Stimulated activated effector memory CD8-positive, alpha-beta T cell treated with anti-CD3 and anti-CD28 coated beads, Interleukin-12 subunit alpha, Interleukin-12 subunit beta, amount 100 ng/mL, for 72 hours (primary cell): Measurements from ENCODE around the gene CD180.

ENCODE experiments used
- ATAC-seq: fragments of 150-1000 bp; cut with Tn5 transposase; 2 replicates; pipeline ENCODE4 v1.10.0; 2021
- DNase-seq, 2 donors: peaks; one replicate each; pipeline ENCODE4 v3.0.0; 2021 to 2022; ENCODE audit warnings: low spot score in 2 of 2
- H3K27ac Mint-ChIP-seq: one replicate; pipeline ENCODE4 v1.8.0; 2022; ENCODE audit warnings: mild to moderate bottlenecking, mixed read lengths
- H3K36me3 Mint-ChIP-seq: one replicate; pipeline ENCODE4 v1.8.0; 2022; ENCODE audit warnings: mild to moderate bottlenecking, mixed read lengths
- H3K4me1 Mint-ChIP-seq: one replicate; pipeline ENCODE4 v1.8.0; 2022; ENCODE audit warnings: mixed read lengths
- H3K4me3 Mint-ChIP-seq: one replicate; pipeline ENCODE4 v1.8.0; 2022; ENCODE audit warnings: mild to moderate bottlenecking, mixed read lengths
- H3K9me3 Mint-ChIP-seq: one replicate; pipeline ENCODE4 v1.8.0; 2022; ENCODE audit warnings: mixed read lengths

Gene CD180

DNA sequence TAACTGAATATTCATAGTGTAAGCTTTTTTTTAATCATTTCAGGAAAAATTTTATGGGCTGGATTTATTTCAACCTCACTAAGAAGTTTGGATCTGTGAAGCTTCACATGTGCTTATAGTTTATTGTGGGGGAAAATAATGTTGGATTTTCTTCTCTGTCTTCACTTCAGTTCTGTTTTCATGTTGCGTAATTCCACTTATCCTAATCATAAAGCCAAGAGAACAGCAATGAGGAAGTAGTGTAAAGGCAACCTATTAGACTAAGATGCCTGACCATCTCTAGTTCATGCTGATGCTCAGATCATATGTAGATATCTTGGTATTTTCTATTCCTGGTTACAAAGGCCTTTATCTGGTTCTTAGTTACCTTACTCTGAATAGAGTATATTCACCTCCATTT lies 50.0 kb downstream of the CD180 start:
- ATAC-seq (no peak), DNase-seq (no peak)
- H3K4me1 Mint-ChIP-seq = no peaks in the 10 kb centered on the region
- no peaks in the 10 kb centered on the region for H3K9me3 Mint-ChIP-seq
- peaks cover 82% of the 10 kb centered on the region for H3K36me3 Mint-ChIP-seq
- no peak overlapping the region for H3K27ac Mint-ChIP-seq
- H3K4me3 Mint-ChIP-seq = no peak overlapping the region

DNA sequence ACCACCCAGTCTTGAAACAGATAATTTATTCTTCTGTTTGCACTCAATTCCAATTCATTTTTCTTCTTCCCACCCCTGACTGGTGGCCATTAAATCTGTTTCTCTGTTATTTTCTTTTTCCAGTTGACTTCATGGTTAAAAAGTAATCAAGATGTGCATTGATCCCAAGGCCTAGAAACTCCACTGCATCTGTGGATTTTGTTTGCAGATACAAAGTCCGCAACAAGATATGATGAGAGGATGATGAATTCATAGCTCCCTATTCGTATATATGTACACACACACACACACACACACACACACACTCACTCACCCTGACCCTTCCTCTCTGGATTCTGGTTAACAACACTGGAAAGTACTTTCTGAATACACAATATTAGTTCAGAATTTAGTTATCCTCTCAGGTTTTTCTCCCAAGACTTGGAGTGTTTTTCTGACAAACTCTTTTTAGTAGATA lies 52.4 kb downstream of the CD180 start:
- H3K36me3 Mint-ChIP-seq = peaks cover 72% of the 10 kb centered on the region
- ATAC-seq (no peak), DNase-seq (no peak)
- no peak overlapping the region for H3K27ac Mint-ChIP-seq
- no peak overlapping the region for H3K4me3 Mint-ChIP-seq
- H3K4me1 Mint-ChIP-seq = no peaks in the 10 kb centered on the region
- no peaks in the 10 kb centered on the region for H3K9me3 Mint-ChIP-seq

DNA sequence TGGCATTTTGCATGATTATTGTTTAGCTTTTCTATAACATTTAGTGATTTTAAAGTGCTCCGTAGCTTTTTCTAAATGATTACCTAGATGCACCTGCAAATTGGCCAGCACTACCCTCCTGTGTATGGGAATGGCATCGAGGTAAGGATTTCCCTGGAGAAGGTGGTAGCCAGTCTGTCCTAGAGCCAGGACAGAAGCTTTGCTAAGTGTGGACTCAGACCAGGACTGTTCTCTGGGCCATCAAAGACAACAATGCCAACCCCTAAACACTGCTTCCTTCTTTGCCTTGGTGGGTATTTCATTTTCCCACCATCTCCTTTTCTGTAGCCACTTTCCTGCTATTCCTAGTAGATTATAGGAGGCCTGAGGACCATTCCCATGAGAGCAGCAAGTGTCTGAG lies 53.0 kb downstream of the CD180 start:
- H3K36me3 Mint-ChIP-seq = peaks cover 68% of the 10 kb centered on the region
- H3K4me1 Mint-ChIP-seq = no peaks in the 10 kb centered on the region
- DNase-seq (no peak), ATAC-seq (no peak)
- no peak overlapping the region for H3K27ac Mint-ChIP-seq
- H3K4me3 Mint-ChIP-seq = no peak overlapping the region
- no peaks in the 10 kb centered on the region for H3K9me3 Mint-ChIP-seq

DNA sequence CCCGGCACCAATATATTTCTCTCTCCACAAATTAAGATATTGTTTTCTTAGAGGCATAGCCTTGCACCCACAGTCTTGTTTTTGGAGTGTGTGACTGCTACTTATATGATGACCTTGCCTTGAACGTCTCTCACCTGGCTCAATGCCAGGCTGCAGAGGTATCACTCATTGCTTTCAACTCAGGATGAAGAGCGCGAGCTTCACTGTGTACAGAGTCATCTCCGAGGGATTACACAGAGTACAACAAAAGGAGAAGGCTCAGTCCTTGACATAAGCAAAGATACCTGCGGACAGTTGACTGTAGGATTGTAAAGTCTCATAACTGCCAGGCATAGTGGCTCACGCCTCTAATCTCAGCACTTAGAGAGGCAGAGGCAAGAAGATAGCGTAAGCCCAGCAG lies 53.8 kb downstream of the CD180 start:
- no peaks in the 10 kb centered on the region for H3K4me1 Mint-ChIP-seq

GRCh38 chr5:67141644-67142043 lies 55.0 kb downstream of the CD180 start:
- H3K9me3 Mint-ChIP-seq = no peaks in the 10 kb centered on the region
- H3K4me1 Mint-ChIP-seq = no peaks in the 10 kb centered on the region
- H3K27ac Mint-ChIP-seq = no peak overlapping the region
- H3K4me3 Mint-ChIP-seq = no peak overlapping the region
- H3K36me3 Mint-ChIP-seq = peaks cover 78% of the 10 kb centered on the region
- ATAC-seq = no peak
- no peak for DNase-seq

More for the DNA sequence above, 53.8 kb downstream of the CD180 start:
- no peak overlapping the region for H3K4me3 Mint-ChIP-seq
- no peak overlapping the region for H3K27ac Mint-ChIP-seq
- no peak for DNase-seq
- no peaks in the 10 kb centered on the region for H3K9me3 Mint-ChIP-seq
- ATAC-seq = no peak
- H3K36me3 Mint-ChIP-seq = peaks cover 75% of the 10 kb centered on the region

- Mint-ChIP-seq H3K27ac (no peak overlapping the region), H3K4me1 (no peaks in the 10 kb centered on the region), H3K36me3 (peaks cover 77% of the 10 kb centered on the region), H3K4me3 (no peak overlapping the region), H3K9me3 (no peaks in the 10 kb centered on the region)
- no peak for ATAC-seq
- no peak for DNase-seq
Measured at GRCh38 chr5:67140413-67140812, 56.2 kb downstream of the CD180 start.

- Mint-ChIP-seq H3K27ac (no peak overlapping the region), H3K4me1 (no peaks in the 10 kb centered on the region), H3K4me3 (no peak overlapping the region), H3K36me3 (peaks cover 78% of the 10 kb centered on the region), H3K9me3 (no peaks in the 10 kb centered on the region)
- DNase-seq (no peak), ATAC-seq (no peak)
Measured at GRCh38 chr5:67139030-67139429, 57.6 kb downstream of the CD180 start.

GRCh38 chr5:67135381-67135984 lies 61.1 kb downstream of the CD180 start:
- peaks cover 58% of the 10 kb centered on the region for H3K36me3 Mint-ChIP-seq

DNA sequence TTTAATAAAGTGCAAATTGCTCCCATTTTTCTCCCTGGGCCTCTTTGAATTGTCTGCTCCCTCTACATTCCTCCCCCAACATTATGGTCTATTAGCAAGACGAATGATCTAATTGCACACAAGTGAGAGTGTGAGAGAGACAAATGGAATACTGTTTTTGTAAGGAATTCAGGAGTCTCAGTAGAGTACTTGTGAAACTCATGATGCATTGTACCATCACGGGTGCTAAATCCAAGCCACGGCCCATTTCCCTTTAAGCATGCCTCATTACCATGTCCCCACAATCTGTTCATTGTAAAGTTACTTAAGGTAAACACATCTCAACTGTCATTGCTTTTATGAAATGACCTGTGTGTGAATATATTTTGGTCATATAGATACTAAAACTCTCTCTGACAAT lies 62.8 kb downstream of the CD180 start:
- Mint-ChIP-seq H3K4me1 (no peaks in the 10 kb centered on the region), H3K4me3 (no peak overlapping the region), H3K27ac (no peak overlapping the region), H3K9me3 (no peaks in the 10 kb centered on the region), H3K36me3 (peaks cover 51% of the 10 kb centered on the region)
- no peak for ATAC-seq
- no peak for DNase-seq

More at GRCh38 chr5:67135381-67135984, 61.1 kb downstream of the CD180 start:
- ATAC-seq = no peak
- H3K4me3 Mint-ChIP-seq = no peak overlapping the region
- DNase-seq = no peak
- H3K27ac Mint-ChIP-seq = no peak overlapping the region
- H3K9me3 Mint-ChIP-seq = no peaks in the 10 kb centered on the region
- H3K4me1 Mint-ChIP-seq = no peaks in the 10 kb centered on the region

GRCh38 chr5:67133217-67133616 lies 63.4 kb downstream of the CD180 start:
- Mint-ChIP-seq H3K36me3 (peaks cover 49% of the 10 kb centered on the region), H3K27ac (no peak overlapping the region)

GRCh38 chr5:67129768-67130167 lies 66.8 kb downstream of the CD180 start:
- peaks cover 6% of the 10 kb centered on the region for H3K4me1 Mint-ChIP-seq
- DNase-seq = no peak
- H3K36me3 Mint-ChIP-seq = peaks cover 33% of the 10 kb centered on the region
- no peak for ATAC-seq
- no peaks in the 10 kb centered on the region for H3K9me3 Mint-ChIP-seq
- H3K4me3 Mint-ChIP-seq = no peak overlapping the region
- no peak overlapping the region for H3K27ac Mint-ChIP-seq

More at GRCh38 chr5:67133217-67133616, 63.4 kb downstream of the CD180 start:
- ATAC-seq (no peak), DNase-seq (no peak)
- H3K4me3 Mint-ChIP-seq = no peak overlapping the region
- H3K9me3 Mint-ChIP-seq = no peaks in the 10 kb centered on the region
- no peaks in the 10 kb centered on the region for H3K4me1 Mint-ChIP-seq
